Measurements from ENCODE around the gene MYL4.
A peak's percentile ranks its signal among the peaks of the same experiment; 100 is the strongest.

The MYL4 gene

GRCh38 chr17:47192554-47192953 is 16.6 kb upstream of the MYL4 start:
- no peak for DNase-seq (ENCODE audit: extremely low spot score)
- no peak for TF ChIP-seq CTCF (IDR thresholded peaks at IDR 0.05; ENCODE audit: control extremely low read depth, extremely low read depth, low read depth, missing control alignments)
- POLR2A ChIA-PET, result no interaction called here
- CTCF ChIA-PET, result interaction anchor here (1.3 to 5.5 kb wide), 2 partner anchors 12 to 37 kb away, joined by 3 to 28 read pairs; no protein-coding TSS in a partner anchor

- no peak for DNase-seq (ENCODE audit: extremely low spot score)
- TF ChIP-seq CTCF (IDR thresholded peaks at IDR 0.05; ENCODE audit: control extremely low read depth, extremely low read depth, low read depth, missing control alignments), result no peak
- CTCF ChIA-PET, result interaction anchor here (1.3 to 5.5 kb wide), 2 partner anchors 11 to 35 kb away, joined by 3 to 28 read pairs; no protein-coding TSS in a partner anchor
- POLR2A ChIA-PET, result no interaction called here
Observed at GRCh38 chr17:47193931-47194511, 15.1 kb upstream of the MYL4 start.

DNA sequence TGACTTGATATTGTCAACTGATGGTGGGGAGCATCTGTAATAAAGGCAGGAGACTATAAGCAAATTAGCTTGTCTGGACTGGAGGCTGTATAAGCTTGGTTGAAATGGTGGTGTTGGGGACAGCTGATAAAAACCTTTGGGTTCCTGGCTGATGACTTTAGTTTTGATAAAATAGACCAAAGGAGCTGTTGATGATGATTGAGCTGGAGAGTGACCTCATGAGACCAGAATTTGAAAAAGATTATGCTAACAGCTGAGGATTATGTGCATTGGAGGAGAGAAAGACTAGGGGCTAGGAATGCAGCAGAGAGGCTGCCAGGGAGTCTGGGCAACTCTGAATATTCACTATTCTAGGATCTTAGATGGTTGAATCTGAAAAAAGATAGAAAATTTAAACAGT is 11.3 kb upstream of the MYL4 start:
- TF ChIP-seq CTCF (IDR thresholded peaks at IDR 0.05; ENCODE audit: control extremely low read depth, extremely low read depth, low read depth, missing control alignments), result no peak
- ChIA-PET POLR2A (no interaction called here), CTCF (interaction anchor here (0.9 kb wide), 1 partner anchor 9 kb away, joined by 3 read pairs; no protein-coding TSS in a partner anchor)
- DNase-seq (ENCODE audit: extremely low spot score), result no peak

DNA sequence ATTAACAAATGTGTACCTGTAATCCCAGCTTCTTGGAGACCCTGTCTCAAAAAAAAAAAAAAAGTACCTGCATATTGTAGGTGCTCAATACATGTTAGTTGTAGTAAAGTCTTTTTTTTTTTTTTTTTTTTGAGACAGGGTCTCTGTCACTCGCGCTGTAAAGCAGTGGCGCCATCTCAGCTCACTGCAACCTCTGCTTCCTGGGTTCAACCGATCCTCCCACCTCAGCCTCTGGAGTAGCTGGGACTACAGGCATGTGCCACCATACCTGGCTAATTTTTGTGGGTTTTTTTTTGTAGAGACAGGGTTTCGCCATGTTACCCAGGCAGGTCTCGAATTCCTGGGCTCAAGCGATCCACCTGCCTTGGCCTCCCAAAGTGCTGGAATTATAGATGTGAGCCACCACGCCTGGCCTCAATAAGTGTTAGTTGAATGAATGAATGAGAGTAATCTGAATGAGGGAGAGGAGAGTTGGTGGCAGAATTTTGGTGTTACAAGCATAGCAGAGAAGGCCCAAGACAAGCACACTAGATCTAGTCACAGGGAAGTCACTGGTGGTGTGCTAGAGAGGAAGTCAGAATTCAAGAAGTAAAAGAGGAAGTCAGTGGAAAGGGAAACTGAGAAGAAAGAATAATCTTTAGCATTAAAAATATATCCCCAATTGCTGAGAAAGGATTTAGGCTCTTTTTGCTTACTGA is 9.4 kb upstream of the MYL4 start:
- POLR2A ChIA-PET, result interaction anchor here (0.6 kb wide), 1 partner anchor 230 kb away, joined by 3 read pairs; no protein-coding TSS in a partner anchor
- peak; percentile 58 for DNase-seq (ENCODE audit: extremely low spot score)
- TF ChIP-seq CTCF (IDR thresholded peaks at IDR 0.05; ENCODE audit: control extremely low read depth, extremely low read depth, low read depth, missing control alignments), result no peak
- CTCF ChIA-PET, result interaction anchor here (1.1 to 1.4 kb wide), 3 partner anchors 9 to 116 kb away, joined by 3 to 5 read pairs (median 4); no protein-coding TSS in a partner anchor

DNA sequence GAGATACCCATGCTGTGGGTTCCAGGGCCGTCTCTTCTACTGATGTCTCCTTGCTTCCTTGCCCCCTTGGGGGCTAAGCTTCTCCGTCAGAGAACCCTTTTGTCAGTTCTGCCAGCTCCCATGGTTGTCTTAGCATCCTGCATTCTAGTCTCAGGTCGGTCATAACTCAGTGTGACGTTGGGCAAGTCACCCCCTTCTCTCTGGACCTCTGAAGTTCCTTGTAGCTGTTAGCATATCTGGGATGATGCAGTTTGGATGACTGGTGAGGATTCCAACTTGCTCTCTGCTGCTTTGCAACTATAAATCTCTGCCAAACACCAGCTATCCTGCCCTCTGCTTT is 8.9 kb upstream of the MYL4 start:
- ChIA-PET POLR2A (no interaction called here), CTCF (interaction anchor here (0.9 to 1.4 kb wide), 4 partner anchors 9 to 115 kb away, joined by 3 to 5 read pairs (median 4); no protein-coding TSS in a partner anchor)
- no peak for TF ChIP-seq CTCF (IDR thresholded peaks at IDR 0.05; ENCODE audit: control extremely low read depth, extremely low read depth, low read depth, missing control alignments)
- DNase-seq (ENCODE audit: extremely low spot score), result no peak

- ChIA-PET CTCF (interaction anchor here (0.7 to 1.4 kb wide), 5 partner anchors 10 to 114 kb away, joined by 3 to 5 read pairs (median 3); no protein-coding TSS in a partner anchor), POLR2A (no interaction called here)
- no peak for DNase-seq (ENCODE audit: extremely low spot score)
- no peak for TF ChIP-seq CTCF (IDR thresholded peaks at IDR 0.05; ENCODE audit: control extremely low read depth, extremely low read depth, low read depth, missing control alignments)
Observed at GRCh38 chr17:47201166-47201565, 8.0 kb upstream of the MYL4 start.

Data from GM10248 (cell line).